GM19351 (cell line): ENCODE measurements around the gene P2RY6.

Source experiments
- ATAC-seq: cut with Tn5 transposase; IDR thresholded peaks from one replicate; pipeline ENCODE4 v1.9.1; 2021; ENCODE audit warnings: mild to moderate bottlenecking, moderate library complexity; ENCODE audit not compliant: unreplicated experiment

The P2RY6 gene

DNA sequence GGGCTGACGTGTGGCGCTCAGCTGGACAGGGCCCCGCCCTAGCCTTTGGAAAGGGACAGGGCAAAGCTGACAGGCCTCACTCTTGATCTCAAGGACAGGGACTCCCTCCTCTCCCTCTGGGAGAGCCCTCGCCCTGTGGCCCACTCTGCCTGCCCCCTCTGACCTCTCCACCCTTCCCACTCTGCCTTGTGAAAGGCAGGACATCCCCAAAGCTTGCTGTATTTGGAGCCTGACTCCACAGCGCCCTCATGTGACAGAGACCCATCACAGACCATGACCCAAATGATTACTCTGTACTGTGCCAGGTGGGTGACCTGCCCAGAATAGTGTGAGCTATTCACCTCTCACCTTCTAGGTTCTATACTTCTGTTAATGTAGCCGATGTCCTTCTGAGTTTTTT, 35.3 kb upstream of the P2RY6 start:
- no peak for ATAC-seq

DNA sequence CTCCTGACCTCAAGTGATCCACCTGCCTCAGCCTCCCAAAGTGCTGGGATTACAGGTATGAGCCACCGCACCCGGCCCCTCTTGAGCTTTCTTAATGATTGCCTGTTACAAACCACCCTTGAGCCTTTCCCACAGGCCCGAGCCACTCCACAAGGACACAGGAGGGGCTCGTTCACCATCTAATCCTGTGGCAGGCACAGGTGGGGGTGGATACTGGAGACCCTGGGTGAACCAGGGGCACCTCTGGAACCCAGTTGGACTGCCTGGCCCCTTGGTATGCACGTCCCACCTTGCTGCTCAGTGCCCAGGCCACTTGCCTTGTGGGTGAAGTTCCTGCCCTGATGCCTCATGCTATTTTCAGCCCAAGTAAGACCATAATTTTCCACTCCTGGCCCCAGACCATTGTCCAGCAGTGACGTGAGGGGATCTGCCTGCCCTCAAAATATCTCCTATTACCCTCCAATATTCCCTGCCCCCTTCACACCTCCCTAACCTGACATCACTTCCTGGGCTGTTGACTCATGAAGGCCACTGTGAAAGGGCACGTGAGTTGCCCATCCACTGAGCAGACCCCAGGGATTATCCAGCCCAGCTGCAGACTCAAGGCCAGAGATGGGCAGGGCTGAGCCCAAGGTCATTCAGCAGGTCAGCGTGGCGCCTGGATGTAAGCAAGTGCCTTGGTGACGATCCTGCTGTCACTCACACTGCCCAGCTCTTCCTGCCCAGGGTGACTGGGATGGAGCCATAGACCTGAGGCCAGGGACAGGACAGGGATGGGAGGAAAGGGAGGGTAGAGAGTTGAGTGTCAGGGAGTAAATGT, 34.5 kb upstream of the P2RY6 start:
- no peak for ATAC-seq

- ATAC-seq = no peak
Measured at GRCh38 chr11:73239111-73239521, 33.0 kb upstream of the P2RY6 start.

- ATAC-seq = no peak
Measured at GRCh38 chr11:73239571-73240189, 32.5 kb upstream of the P2RY6 start.

DNA sequence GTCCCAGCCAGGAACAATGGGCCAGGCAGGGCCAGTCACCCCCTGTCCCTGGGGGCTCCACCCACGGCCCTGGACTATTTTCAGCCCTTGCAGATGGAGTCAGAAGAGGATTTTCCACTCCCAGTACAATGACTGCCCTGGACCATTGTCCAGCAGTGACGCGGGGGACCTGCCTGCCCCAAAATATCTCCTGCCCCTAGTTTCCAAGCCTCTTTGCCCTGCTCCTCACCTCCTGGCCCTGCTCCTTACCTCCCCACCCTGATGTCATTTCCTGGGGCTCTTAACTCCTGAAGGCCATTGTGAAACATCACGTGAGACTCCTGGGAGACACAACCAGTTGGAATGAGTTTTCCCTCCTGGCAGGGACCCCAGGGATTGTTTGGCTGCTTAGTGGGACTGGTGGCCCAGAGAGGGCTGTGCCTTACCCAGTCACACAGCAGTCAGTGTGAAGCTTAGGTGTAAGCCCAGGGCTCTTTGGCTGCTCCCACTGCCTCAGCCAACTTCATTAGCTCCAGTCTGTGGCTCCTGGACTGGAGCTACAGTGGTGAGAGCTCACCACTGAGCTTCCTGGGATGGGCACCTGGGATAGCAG, 31.9 kb upstream of the P2RY6 start:
- no peak for ATAC-seq

- ATAC-seq = no peak
Measured at GRCh38 chr11:73241300-73241699, 30.8 kb upstream of the P2RY6 start.

GRCh38 chr11:73242251-73243092, 29.7 kb upstream of the P2RY6 start:
- ATAC-seq = peak; percentile 59

GRCh38 chr11:73243093-73243485, 29.0 kb upstream of the P2RY6 start:
- no peak for ATAC-seq

DNA sequence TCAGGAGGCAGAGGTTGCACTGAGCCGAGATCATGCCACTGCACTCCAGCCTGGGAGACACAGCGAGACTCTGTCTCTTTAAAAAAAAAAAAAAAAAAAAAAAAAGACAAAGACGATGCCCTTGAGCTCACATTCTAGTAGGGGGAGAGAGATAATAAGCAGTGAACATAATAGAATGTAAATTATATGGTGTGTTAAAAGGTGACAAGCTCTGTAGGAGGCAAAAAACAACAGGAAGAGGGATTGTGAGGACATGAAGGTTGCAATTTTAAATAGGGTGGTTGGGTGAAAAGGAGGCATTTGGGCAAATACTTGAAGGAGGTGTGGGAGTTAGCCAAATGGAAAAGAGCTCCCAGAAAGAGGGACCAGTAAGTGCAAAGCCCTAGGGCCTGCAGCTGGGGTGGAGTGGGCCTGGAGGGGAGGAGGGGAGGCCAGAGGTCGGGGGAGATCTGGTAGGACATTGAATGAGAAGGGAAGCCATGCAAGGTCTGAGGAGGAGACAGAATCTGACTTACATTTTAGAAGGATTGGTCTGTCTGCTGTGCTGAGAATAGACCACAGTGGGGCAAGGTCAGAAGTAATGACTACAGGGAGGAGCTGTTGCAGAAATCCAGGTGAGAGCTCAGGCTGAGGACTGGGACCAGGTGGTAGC, 27.4 kb upstream of the P2RY6 start:
- ATAC-seq = no peak

- no peak for ATAC-seq
Measured at GRCh38 chr11:73245461-73245860, 26.7 kb upstream of the P2RY6 start.

DNA sequence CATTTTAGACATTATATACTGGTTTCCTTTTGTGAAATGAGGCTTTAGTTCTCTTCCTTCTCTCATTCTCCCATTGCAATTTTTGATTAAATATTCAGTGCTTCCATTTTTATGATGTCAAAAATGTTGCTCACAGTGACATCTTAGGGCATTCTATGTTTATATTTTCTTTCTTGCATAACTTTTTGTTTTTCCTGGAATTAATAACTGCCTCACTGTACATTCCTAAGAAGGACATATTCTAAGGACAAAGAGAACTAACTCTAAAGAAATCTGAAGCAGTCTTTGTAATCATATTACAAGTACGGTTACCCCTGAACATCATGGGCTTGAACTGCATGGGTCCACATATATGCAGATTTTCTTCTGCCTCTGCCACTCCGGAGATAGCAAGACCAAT, 25.8 kb upstream of the P2RY6 start:
- no peak for ATAC-seq

DNA sequence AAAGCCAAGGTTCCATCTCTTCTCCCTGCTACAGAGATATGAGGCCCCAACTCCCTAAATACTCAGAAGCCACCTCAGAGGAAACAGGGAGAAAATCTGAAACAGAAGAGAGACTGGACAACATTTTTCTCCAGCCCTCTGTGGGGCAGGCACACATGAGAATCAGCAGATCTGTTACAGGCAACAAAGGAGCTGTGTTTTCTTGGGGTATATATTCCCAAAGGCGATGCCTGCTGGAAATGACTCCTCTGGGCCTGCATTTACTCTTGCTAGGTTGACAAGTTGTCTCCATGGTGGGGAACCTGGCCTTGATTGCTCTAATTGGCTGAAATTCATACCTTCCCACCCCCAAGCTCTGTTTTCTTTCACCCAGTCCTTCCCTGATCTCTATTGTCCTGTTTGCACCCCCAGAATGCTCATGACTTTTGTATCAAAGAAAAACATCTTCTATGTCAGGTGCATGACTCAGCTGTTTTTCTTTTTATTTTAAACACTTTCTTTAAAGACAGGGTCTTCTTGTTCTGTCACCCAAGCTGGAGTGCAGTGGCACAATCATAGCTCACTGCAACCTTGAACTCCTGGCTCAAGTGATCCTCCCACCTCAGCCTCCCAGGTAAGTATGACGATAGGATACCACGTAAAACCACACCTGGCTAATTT, 23.5 kb upstream of the P2RY6 start:
- no peak for ATAC-seq

DNA sequence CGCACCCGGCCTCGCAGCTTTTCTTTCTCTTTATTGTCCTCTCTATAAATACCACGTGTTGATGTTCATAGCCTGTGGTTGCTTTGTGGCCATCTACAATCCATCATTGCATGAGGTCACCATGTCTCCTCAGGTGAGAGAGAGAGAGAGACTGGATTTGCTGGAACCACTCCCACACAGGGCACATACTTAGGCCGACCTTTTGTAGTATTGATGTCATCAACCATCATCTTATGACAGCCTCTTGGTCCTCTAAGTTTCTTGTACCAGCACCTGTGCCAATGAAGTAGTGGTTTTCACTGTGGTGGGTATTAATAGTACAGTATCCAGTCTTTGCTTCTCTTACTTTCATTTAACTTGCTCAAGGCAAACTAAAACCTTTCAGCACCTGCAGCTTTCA, 22.8 kb upstream of the P2RY6 start:
- no peak for ATAC-seq

GRCh38 chr11:73249853-73250783, 22.0 kb upstream of the P2RY6 start:
- ATAC-seq = no peak

DNA sequence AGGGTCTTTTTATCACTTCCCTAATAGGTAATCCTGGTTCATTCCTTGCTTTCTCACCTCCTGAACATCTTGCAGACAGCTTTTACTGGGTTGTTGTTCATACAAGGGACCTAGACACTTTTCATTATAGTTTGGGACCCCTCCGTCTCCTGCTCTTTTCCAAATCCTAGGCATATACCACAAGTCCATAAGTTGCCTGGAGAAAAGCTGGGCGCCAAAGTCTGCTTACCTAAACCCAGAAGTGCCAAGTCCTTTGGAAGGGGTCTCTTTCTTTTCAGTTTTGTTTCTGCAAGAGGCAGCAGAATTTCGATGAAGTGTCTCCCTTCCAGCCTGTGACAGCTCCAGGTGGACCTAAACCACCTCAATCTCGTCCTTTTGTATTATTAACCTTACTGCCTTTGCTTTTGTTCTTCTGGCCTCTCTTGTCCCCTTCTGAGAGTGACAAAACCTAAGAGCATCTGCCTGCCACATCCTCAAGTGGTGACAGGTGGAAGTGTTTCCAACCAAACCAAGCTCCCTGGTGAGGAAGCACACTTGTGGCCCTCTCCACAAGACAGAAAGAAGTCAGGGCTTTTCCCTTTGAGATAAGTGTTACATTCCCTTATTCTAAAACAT, 19.5 kb upstream of the P2RY6 start:
- no peak for ATAC-seq

GRCh38 chr11:73257342-73258103, 14.6 kb upstream of the P2RY6 start:
- no peak for ATAC-seq

DNA sequence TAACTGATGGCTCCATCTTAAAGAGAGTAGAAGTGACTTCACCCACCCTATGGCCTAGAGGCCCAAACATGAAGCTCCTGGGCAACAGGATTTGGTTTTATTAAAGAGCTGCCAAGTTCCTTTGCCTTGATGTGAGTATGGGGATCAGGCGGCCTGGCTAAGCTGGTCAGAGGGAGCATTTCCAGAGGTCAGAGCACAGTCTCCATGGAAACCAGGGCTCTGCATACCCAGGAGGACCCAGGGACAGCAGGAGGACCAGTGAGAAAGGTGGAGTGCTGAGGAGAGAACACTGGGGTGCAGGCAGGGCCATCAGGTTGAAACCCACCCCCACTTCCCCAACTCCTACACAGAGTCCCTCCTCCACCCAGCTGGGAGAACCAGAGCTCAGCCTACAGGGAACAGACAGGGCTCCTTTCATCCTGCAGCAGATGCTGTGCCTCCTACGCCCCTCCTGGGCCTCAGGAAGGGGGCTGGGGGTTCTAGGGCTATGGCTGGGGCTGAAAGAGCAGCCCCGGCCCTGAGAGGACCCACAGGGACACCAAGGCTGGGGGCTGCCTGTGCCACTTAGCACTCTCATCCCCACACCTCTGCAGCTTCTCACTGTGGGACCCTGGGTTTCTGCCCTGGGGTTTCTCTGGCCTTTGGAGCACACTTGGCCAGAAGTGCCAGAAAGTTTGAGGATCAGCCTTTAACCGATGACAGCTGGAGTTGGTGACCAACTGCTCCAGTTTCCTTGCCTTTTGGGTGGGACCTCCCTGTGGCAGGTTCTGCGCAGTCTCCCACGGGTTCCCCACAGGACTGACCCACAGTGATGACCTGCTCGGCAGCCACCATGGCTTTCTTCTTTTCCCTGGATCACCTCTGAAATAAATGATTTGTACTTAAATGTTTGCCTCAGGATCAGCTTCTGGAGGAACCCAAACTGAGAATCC, 13.8 kb upstream of the P2RY6 start:
- ATAC-seq = no peak
